Transverse colon (tissue), 4 donors: Measurements from ENCODE around the gene SELENON.

ENCODE experiments used
- POLR2A ChIP-seq: fragments of 450-650 bp; IDR thresholded peaks from one replicate; pipeline ENCODE4 v1.6.1; 2016; ENCODE audit warnings: antibody characterized with exemption, mild to moderate bottlenecking, moderate library complexity
- POLR2AphosphoS5 ChIP-seq, 3 donors: sonication (generic); formaldehyde crosslinking; IDR thresholded peaks; one replicate each; pipeline ENCODE4 v1.6.1; 2016; ENCODE audit warnings: antibody characterized with exemption in 3 of 3
- TF ChIP-seq, protein P1 (sequence below), 5 experiments: fragments of 200-600 bp in 3 of 5; fragments of 450-650 bp in 2 of 5; sonication (generic) in 3 of 5; IDR thresholded peaks; 1 replicate in 2 of 5; 2 replicates in 3 of 5; pipeline ENCODE4 v1.5.1; 2016 to 2017; ENCODE audit warnings: antibody characterized with exemption in 5 of 5, inconsistent platforms in 3 of 5, mild to moderate bottlenecking in 2 of 5, moderate library complexity in 1 of 5

- TF ChIP-seq, protein P1, sequence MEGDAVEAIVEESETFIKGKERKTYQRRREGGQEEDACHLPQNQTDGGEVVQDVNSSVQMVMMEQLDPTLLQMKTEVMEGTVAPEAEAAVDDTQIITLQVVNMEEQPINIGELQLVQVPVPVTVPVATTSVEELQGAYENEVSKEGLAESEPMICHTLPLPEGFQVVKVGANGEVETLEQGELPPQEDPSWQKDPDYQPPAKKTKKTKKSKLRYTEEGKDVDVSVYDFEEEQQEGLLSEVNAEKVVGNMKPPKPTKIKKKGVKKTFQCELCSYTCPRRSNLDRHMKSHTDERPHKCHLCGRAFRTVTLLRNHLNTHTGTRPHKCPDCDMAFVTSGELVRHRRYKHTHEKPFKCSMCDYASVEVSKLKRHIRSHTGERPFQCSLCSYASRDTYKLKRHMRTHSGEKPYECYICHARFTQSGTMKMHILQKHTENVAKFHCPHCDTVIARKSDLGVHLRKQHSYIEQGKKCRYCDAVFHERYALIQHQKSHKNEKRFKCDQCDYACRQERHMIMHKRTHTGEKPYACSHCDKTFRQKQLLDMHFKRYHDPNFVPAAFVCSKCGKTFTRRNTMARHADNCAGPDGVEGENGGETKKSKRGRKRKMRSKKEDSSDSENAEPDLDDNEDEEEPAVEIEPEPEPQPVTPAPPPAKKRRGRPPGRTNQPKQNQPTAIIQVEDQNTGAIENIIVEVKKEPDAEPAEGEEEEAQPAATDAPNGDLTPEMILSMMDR (IDR thresholded peaks at IDR 0.05): no peak
- TF ChIP-seq POLR2AphosphoS5 (IDR thresholded peaks at IDR 0.05) (no peak), POLR2A (no peak)
Observed at GRCh38 chr1:25774206-25774803, 25.7 kb upstream of the SELENON start.
